HG02885 (cell line): ENCODE data around the gene DYDC2.

Source experiments
- ATAC-seq: cut with Tn5 transposase; IDR thresholded peaks from one replicate; pipeline ENCODE4 v1.9.1; 2021; ENCODE audit warnings: mild to moderate bottlenecking; ENCODE audit not compliant: unreplicated experiment, poor library complexity

The DYDC2 gene

GRCh38 chr10:80365510-80365909 is 8.9 kb downstream of the DYDC2 start:
- no peak for ATAC-seq

- ATAC-seq: no peak
Measured at GRCh38 chr10:80371467-80371866, 14.9 kb downstream of the DYDC2 start.

GRCh38 chr10:80372675-80373074 is 16.1 kb downstream of the DYDC2 start:
- ATAC-seq: no peak

GRCh38 chr10:80373502-80373901 is 16.9 kb downstream of the DYDC2 start:
- ATAC-seq: no peak

GRCh38 chr10:80379701-80380100 is 23.1 kb downstream of the DYDC2 start:
- ATAC-seq: no peak

- ATAC-seq: no peak
Measured at GRCh38 chr10:80380185-80380584, 23.6 kb downstream of the DYDC2 start.

- ATAC-seq: peak; percentile 75
Measured at GRCh38 chr10:80382989-80383388, 26.4 kb downstream of the DYDC2 start.

GRCh38 chr10:80390740-80391139 is 34.2 kb downstream of the DYDC2 start:
- ATAC-seq: no peak

GRCh38 chr10:80392250-80392649 is 35.7 kb downstream of the DYDC2 start:
- no peak for ATAC-seq

- ATAC-seq: no peak
Measured at GRCh38 chr10:80394358-80394916, 37.9 kb downstream of the DYDC2 start.

- ATAC-seq: no peak
Measured at GRCh38 chr10:80397014-80397413, 40.4 kb downstream of the DYDC2 start.

GRCh38 chr10:80400136-80400804 is 43.7 kb downstream of the DYDC2 start:
- ATAC-seq: no peak

- ATAC-seq: no peak
Measured at GRCh38 chr10:80405035-80405434, 48.5 kb downstream of the DYDC2 start.

GRCh38 chr10:80405626-80406025 is 49.0 kb downstream of the DYDC2 start:
- no peak for ATAC-seq

- ATAC-seq: no peak
Measured at GRCh38 chr10:80406204-80406603, 49.6 kb downstream of the DYDC2 start.

GRCh38 chr10:80407812-80408241 is 51.2 kb downstream of the DYDC2 start:
- ATAC-seq: peak; percentile 30

- ATAC-seq: peak; percentile 96
Measured at GRCh38 chr10:80408242-80409101, 51.9 kb downstream of the DYDC2 start, which contains the start of gene PRXL2A. Gene PRXL2A (plus strand): TSS chr10:80408551. CDS start chr10:80420468, 11,917 bp downstream.

GRCh38 chr10:80409121-80409520 is 52.5 kb downstream of the DYDC2 start:
- no peak for ATAC-seq

GRCh38 chr10:80410122-80410521 is 53.5 kb downstream of the DYDC2 start:
- no peak for ATAC-seq

- no peak for ATAC-seq
Measured at GRCh38 chr10:80410578-80411145, 54.1 kb downstream of the DYDC2 start.

GRCh38 chr10:80411267-80411668 is 54.7 kb downstream of the DYDC2 start:
- ATAC-seq: no peak
